HG03060 (cell line): ENCODE results near the gene WDR31.

Experiments
- ATAC-seq: cut with Tn5 transposase; IDR thresholded peaks from one replicate; pipeline ENCODE4 v1.9.1; 2021; ENCODE audit warnings: low read depth, moderate number of reproducible peaks; ENCODE audit not compliant: unreplicated experiment

The WDR31 gene

DNA sequence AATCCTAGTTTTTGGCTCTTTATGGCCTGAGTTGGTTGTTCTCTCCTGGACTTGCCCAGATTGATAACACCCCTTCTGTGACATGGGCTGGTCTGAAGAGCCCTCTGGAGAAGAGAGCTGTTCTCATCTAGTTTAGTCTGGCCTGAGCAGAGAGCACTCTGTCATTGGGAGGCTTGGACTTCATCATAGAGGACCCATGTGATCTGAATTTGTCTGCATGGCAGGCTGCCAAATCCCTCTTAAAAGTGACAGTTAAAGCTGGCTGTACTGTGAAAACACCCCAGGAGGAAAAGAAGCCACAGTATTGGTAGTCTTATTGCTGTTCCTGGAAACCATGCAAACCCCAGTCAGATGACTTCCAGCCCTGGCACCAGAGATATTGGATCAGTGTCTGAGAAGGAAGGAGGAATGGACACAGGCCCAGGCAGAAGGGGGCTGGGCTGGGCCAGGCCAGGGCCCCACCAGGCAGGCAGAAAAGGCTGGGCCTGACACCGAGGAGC, 3.7 kb upstream of the WDR31 start:
- ATAC-seq = no peak

DNA sequence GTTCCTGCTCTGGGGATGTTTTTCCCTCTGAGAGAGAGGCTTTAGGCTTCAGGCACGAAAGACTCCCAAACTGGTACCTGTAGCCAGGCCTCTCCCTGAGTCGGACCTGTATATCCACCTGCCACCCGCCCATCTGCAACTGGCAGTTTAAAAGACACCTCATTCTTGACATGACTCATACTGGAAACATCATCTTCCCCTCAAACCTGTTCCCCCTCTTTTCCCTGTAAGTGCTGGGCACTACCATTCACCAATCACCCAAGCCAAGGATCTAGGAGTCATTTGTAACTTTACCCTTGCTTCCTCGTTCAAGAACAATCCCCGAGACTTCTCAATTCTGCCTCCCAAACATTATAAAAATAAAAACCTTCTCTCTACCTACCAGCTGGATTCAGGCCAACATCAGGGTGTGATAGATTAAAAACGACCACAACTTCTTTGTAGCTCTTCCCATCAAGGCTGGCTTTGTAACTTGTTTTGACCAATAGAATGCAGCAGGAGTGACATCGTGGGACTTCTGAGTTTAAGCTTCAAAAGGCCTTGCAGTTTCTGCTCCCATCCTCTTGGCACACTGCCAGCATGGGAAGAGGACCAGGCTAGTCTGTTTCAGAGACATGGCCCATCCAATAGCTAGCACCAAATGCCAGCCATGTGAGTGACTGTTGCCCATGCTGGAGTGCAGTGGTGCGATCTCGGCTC, 1.8 kb upstream of the WDR31 start:
- no peak for ATAC-seq

DNA sequence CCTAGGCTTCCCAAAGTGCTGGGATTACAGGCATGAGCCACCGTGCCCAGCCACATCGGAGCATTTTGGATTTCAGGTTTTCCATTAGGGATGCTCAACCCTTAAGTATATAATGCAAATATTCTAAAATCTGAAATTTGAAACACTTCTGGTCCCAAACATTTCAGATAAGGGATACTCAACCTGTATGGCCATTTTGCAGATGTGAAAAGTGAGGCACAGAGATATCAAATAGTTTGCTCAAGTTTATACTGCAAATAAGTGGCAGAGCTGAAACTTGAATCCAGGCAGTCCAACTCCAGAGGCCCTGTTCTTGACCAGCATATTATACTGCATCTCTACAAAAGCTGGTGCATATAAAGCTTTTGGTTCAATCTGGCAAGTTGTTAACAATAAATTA, 2.4 kb downstream of the WDR31 start:
- no peak for ATAC-seq

DNA sequence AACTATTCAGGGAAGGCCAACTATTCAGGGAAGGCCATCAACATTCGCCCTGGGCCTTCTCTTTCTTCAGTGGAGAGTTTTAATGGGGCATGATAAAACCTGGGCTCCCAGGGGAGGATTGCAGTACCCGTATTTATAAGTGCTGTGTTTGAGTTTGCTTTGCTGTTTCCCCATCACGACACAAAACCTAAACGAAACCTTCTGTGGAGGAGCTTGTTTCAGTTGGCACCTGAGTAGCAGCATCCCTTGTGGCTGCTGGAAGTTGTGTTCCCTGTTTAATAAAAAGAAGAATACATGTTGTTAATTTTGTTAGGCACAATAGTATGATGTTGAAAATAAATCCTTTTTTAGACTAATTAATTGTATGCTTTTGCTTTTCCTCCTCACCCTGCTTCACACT, 8.3 kb downstream of the WDR31 start:
- ATAC-seq = no peak

GRCh38 chr9:113328045-113328782, 11.9 kb downstream of the WDR31 start:
- ATAC-seq = no peak

DNA sequence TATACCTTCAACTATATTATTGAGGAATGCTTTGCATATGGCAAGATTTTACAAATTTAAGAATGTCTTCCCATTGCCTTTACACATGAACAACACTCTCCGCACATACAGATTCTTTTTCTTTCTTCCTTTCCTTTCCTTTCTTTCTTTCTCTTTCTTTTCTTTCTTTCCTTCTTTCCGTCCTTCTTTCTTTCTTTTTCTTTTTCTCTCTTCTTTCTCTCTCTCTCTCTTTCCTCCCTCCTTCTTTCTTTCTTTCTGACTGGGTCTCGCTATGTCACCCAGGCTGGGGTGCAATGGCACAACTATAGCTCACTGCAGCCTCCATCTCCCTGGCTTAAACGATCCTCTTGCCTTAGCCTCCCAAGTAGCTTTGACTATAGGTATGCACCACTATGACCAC, 13.8 kb downstream of the WDR31 start:
- ATAC-seq = no peak

- no peak for ATAC-seq
Observed at GRCh38 chr9:113322671-113323070, 17.4 kb downstream of the WDR31 start.

- no peak for ATAC-seq
Observed at GRCh38 chr9:113320051-113320450, 20.0 kb downstream of the WDR31 start.

DNA sequence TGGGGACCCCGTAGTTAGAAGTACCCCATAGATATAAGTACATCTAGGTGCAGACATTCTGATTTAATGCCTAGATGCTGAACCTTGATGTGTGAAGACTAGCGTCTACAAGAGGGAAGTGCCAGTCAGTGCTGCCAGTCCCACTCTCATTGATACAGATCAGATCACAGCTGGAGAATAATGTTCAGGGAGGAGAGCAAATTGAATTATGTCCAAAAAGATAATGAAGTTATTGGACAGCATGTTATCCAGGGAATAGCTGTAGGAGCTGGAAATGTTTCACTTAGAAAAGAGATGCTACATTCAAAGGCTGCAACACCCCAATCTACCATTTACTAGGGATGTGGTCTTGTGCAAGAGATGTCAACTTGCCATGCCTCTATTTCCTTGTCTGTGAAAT, 21.0 kb downstream of the WDR31 start:
- no peak for ATAC-seq

DNA sequence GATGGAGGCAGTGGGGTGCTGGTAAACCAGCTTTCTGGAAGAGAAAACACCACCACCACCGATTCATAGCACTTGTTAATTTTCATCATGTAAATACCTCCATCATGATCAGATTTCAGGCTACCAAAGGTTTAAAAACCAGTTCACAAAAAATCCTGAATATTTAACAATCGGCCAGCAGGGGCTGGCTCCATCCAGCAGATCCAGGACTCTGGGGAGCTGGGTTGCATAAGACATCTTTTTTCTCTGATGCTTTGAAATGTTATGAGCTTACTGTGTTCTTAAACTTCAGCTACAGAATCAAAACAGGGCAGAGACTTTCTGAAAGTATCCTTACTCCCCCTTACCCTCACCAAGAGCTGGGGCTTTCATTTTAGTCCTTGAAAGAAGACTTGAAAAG, 22.3 kb downstream of the WDR31 start:
- no peak for ATAC-seq

- ATAC-seq = no peak
Observed at GRCh38 chr9:113316030-113316429, 24.0 kb downstream of the WDR31 start.

DNA sequence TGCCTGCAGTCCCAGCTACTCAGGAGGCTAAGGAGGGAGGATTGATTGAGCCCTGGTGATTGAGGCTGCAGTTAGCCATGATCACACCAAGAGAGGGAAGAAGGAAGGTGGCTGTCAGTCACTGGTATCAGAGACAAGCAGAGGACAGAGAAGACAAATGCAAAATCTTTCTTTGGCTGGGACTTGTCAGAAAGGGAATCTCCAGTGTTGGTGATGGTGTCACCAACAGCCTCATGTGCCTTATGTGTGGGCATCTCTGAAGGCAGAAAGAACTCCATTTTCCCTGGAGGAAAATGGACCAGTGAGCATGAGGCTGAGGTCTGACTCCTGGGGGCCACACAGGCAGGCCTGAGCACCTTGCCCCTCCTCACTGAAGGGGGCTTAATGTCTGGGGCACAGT, 24.8 kb downstream of the WDR31 start:
- no peak for ATAC-seq

DNA sequence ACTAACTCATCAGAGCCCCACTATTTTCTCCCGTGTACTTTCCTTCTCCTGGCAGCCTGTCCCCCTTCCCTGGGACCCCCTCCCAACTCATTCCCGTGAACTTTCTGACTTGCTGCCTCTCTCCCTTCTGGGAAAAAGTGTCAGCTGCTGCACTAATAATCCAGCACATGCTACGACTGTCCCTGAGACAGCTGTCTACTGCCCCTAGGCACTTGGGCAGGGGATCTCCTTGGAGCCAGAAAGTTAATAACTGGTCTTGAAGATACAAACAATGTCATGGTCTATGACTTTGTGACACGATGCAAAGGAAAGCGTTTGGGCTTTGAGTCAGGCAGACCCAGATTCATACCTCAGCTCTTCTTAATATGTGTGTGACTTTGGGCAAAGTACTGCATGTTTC, 26.8 kb downstream of the WDR31 start:
- ATAC-seq = no peak

DNA sequence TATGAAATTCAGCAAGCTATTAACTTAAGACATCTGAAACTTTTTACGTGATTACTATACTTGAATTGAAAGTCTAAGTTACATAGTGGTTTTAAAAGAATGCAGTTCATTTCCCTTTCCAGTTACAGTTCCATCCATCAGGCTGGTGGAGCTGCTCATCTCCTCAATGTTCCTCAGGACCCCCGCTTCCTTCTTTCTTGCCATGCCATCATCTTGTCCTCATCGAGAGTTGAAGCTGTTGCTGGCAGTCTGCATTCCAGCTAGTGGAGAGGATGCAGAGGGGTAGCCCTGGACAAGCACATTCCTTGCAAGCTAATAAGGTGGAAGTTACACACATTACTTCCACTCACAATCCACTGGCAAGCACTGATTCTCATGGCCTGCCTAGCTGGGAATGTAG, 28.1 kb downstream of the WDR31 start:
- no peak for ATAC-seq

GRCh38 chr9:113310538-113310937, 29.5 kb downstream of the WDR31 start:
- no peak for ATAC-seq

DNA sequence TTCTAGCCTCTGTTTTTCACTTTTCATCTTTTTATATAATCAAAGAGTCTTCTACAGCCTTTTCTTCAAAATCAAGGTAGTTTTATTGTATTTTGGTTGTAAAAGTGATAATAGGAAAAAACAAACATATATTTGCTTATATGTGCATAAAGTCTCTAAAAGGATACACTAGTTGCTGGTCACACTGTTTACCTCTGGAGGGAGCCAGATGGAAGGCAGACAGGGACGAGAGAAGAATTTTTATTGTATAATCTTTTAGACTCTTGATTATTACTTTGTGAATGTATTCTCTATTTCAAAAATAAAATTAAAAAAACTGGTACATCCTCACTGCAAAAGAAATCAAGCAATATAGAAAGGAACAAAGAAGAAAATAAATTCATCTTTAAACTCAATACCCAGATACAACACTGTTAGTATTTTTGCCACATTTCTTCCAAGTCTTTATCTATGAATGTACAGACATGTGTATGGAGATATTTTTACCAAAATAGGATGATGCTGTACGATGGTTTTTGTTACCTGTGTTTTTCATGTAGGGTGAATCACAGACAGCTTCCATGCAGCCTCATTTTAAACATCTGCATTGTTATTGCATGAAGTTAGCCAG, 30.8 kb downstream of the WDR31 start:
- ATAC-seq = no peak

DNA sequence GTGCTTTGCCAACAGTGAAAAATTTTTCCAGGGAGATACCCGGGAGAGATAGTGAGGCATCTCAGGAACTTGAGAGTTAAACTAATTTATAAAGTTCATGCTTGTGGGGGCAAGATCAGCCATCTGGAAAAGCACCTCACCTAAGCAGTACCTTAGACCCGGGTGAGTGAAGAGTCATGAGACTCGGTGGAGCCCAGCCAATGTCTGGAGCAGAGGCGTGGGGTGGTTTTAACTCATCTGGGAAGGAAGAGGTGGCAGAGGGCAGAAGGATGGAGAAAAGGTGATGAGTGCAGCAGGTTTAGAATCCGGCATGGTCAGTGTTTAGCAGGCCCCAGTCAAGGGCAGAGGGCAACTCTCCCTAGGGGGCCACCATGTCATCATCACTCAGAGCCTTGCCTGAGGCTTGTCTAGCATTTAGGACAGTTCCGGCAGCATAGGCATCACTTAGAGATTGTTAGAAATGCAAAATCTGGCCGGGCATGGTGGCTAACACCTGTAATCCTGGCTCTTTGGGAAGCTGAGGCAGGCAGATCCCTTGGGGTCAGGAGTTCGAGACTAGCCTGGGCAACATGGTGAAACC, 32.6 kb downstream of the WDR31 start:
- no peak for ATAC-seq

DNA sequence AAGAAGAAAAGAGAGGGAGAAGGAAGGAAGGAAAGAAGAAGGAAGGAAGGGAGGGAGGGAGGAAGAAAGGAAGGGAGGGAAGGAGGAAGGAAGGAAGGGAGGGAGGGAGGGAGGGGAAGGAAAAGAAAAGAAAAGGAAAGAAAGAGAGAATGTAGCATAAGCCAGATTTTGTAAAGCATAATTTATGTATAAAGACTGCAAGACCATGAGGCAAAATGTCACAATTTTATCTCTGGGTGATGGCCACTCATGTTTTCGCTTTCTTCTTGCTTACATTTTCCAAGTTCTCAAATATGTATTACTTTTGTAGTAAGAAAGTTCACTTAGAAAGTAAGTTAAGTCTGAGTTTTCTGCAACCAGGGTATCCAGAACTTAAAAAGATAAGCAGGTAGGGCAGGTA, 33.5 kb downstream of the WDR31 start:
- ATAC-seq = no peak

DNA sequence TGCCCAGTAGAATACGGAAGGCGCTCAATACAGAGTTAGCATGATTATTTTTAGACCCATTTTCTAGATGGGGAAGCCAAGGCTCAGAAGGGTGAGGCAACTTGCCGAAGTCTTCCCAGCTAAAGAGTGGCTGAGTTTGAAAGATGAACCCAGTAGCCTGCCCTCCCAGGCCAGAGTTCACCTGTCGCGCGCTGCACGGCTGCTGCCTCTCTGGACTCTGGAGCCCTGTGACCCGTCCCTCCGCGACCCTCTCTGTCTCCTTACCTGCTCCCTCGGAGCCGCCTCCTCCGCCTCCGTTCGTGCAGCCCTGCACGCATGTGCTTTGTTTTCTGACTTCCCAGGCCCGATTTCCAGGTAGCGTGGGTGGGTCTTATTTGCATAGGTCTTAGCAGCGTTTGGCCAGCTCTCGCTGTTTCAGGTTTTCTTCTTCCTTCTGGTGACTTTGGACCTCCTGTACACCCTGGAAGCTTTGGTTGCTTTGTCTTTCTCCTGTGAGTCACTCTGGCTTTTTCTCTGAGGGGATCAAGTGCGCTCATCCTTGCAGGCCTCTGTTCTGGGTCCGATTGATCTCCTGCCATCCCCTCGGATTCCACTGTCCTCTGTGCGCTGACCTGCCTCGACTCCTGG, 37.2 kb downstream of the WDR31 start, which contains the start of gene RNF183:
TSS of gene RNF183 (minus strand) at position 585 of the 627 bp plus-strand sequence. CDS start 5,192 bp downstream, outside the sequence.
- ATAC-seq = no peak

DNA sequence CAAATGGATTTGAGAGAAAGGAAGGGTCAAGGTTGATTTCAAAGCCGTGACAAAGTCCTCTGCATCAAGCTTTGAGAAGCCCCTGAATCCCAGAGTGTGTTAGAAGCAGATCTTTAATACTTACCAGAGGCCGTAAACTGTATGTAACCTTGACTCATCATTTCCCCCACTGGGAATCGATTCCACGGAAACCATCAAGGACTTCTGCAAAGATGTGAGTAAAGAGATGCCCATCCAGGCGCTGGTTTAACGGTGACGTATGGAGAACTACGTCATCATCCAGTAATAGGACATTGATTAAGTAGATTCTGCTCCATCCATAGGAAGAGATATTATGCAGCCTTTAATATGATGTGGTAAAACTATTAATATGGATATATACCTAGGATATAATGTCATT, 38.5 kb downstream of the WDR31 start:
- no peak for ATAC-seq

- ATAC-seq = no peak
Observed at GRCh38 chr9:113299800-113300292, 40.2 kb downstream of the WDR31 start.
